Hepatocyte (in vitro differentiated cells): Measurements from ENCODE around the gene MED19.

Experiments
- EZH2 ChIP-seq: fragments of 200-600 bp; sonication (generic); IDR thresholded peaks from 2 replicates; pipeline ENCODE4 v1.6.1; 2016; ENCODE audit warnings: antibody characterized with exemption, mild to moderate bottlenecking, borderline replicate concordance
- EZH2phosphoT487 ChIP-seq: fragments of 200-600 bp; sonication (generic); IDR thresholded peaks from one replicate; pipeline ENCODE4 v1.6.1; 2018; ENCODE audit warnings: antibody characterized with exemption, mild to moderate bottlenecking, low read depth, moderate library complexity; ENCODE audit not compliant: unreplicated experiment, severe bottlenecking
- TF ChIP-seq, protein P1 (sequence below): fragments of 200-600 bp; sonication (generic); IDR thresholded peaks from 2 replicates; pipeline ENCODE4 v1.5.1; 2016; ENCODE audit warnings: antibody characterized with exemption, mild to moderate bottlenecking; ENCODE audit not compliant: poor library complexity

DNA sequence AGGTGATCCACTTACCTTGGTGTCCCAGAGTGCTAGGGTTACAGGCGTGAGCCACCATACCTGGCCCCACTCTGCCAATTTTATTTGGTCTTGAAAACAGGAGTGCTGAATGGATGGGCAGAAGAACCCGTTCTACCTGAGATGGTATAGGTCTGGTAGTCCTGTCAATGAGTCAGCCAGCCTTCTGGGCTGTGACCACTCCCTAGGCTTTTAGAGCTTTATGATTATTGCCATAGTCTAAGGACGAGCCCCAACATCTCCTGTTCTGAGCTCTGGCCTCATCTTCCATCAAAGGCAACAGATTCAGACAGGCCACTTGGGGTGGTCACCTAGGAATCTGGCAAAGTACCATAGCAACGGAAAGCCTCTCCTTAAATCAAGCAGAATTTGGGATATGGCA, 32.6 kb downstream of the MED19 start:
- TF ChIP-seq, protein P1, sequence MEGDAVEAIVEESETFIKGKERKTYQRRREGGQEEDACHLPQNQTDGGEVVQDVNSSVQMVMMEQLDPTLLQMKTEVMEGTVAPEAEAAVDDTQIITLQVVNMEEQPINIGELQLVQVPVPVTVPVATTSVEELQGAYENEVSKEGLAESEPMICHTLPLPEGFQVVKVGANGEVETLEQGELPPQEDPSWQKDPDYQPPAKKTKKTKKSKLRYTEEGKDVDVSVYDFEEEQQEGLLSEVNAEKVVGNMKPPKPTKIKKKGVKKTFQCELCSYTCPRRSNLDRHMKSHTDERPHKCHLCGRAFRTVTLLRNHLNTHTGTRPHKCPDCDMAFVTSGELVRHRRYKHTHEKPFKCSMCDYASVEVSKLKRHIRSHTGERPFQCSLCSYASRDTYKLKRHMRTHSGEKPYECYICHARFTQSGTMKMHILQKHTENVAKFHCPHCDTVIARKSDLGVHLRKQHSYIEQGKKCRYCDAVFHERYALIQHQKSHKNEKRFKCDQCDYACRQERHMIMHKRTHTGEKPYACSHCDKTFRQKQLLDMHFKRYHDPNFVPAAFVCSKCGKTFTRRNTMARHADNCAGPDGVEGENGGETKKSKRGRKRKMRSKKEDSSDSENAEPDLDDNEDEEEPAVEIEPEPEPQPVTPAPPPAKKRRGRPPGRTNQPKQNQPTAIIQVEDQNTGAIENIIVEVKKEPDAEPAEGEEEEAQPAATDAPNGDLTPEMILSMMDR: no peak
- no peak for TF ChIP-seq EZH2
- no peak for TF ChIP-seq EZH2phosphoT487
